Effector CD8-positive, alpha-beta T cell (primary cell): ENCODE measurements around the gene MUL1.

Experiments used
- DNase-seq: peaks from one replicate; lab custom pipeline; 2025; lab: John Stamatoyannopoulos, UW

Gene MUL1

GRCh38 chr1:20485527-20486456, 22.2 kb downstream of the MUL1 start, which contains the start of gene CAMK2N1:
CAMK2N1 (minus strand) TSS chr1:20486210; CDS start chr1:20485379, 831 bp downstream.
- peak; percentile 15 for DNase-seq

- DNase-seq, result no peak
These were observed 23.2 kb downstream of the MUL1 start for GRCh38 chr1:20484519-20485462.

- no peak for DNase-seq
These were observed 24.0 kb downstream of the MUL1 start for GRCh38 chr1:20483833-20484518.

GRCh38 chr1:20483098-20483832, 24.7 kb downstream of the MUL1 start:
- no peak for DNase-seq

GRCh38 chr1:20481643-20482498, 26.1 kb downstream of the MUL1 start:
- no peak for DNase-seq

GRCh38 chr1:20480951-20481617, 26.9 kb downstream of the MUL1 start:
- DNase-seq, result no peak

GRCh38 chr1:20480243-20480944, 27.6 kb downstream of the MUL1 start:
- no peak for DNase-seq

GRCh38 chr1:20479840-20480239, 28.1 kb downstream of the MUL1 start:
- no peak for DNase-seq

GRCh38 chr1:20478057-20478635, 29.8 kb downstream of the MUL1 start:
- DNase-seq, result no peak

- no peak for DNase-seq
These were observed 30.4 kb downstream of the MUL1 start for GRCh38 chr1:20477348-20478056.

GRCh38 chr1:20476265-20477038, 31.5 kb downstream of the MUL1 start:
- DNase-seq, result no peak

GRCh38 chr1:20474996-20475395, 33.0 kb downstream of the MUL1 start:
- no peak for DNase-seq

- DNase-seq, result no peak
These were observed 33.5 kb downstream of the MUL1 start for GRCh38 chr1:20474333-20474975.

- no peak for DNase-seq
These were observed 34.1 kb downstream of the MUL1 start for GRCh38 chr1:20473894-20474293.

- DNase-seq, result no peak
These were observed 34.9 kb downstream of the MUL1 start for GRCh38 chr1:20472860-20473711.

GRCh38 chr1:20472121-20472520, 35.8 kb downstream of the MUL1 start:
- DNase-seq, result no peak
